Mesenteric fat pad (tissue), 1 donor: ENCODE measurements around the gene PRAME. TPM values are rescaled to one million over a fixed set of nuclear protein-coding genes. Genes with fewer than 3 reads are reported as not detected.

ENCODE experiments used
- DNase-seq: peaks from one replicate; pipeline ENCODE4 v3.0.0-alpha.2; 2020; ENCODE audit warnings: low spot score
- total RNA-seq: library from RNA; stranded (reverse); fragmentation: NEBNext Ultra II Directional; extraction: Animal tissue kit (Norgen Biotek cat#: 25700); gene quantifications from one replicate; pipeline ENCODE4 v1.2.1, GENCODE V29; 2021
- donor health status: DM: yes; HTN: yes; CAD: no.

PRAME gene
- total RNA-seq, 1 donor from 2014 or later: not detected

- no peak for DNase-seq
Measured at GRCh38 chr22:22553141-22553540, 5.9 kb downstream of the PRAME start.

- no peak for DNase-seq
Measured at GRCh38 chr22:22552630-22553029, 6.4 kb downstream of the PRAME start.

GRCh38 chr22:22550789-22551434 lies 8.2 kb downstream of the PRAME start:
- no peak for DNase-seq

- no peak for DNase-seq
Measured at GRCh38 chr22:22548910-22549309, 10.2 kb downstream of the PRAME start.

GRCh38 chr22:22548317-22548716 lies 10.7 kb downstream of the PRAME start:
- DNase-seq: no peak

- no peak for DNase-seq
Measured at GRCh38 chr22:22547692-22548300, 11.3 kb downstream of the PRAME start.

- no peak for DNase-seq
Measured at GRCh38 chr22:22547226-22547625, 11.8 kb downstream of the PRAME start.

GRCh38 chr22:22546490-22546889 lies 12.6 kb downstream of the PRAME start:
- DNase-seq: no peak

GRCh38 chr22:22545084-22545483 lies 14.0 kb downstream of the PRAME start:
- no peak for DNase-seq

GRCh38 chr22:22538226-22538989 lies 20.7 kb downstream of the PRAME start:
- no peak for DNase-seq

- no peak for DNase-seq
Measured at GRCh38 chr22:22536916-22537315, 22.1 kb downstream of the PRAME start.

- DNase-seq: no peak
Measured at GRCh38 chr22:22536515-22536914, 22.6 kb downstream of the PRAME start.

- no peak for DNase-seq
Measured at GRCh38 chr22:22535662-22536061, 23.4 kb downstream of the PRAME start.

GRCh38 chr22:22534604-22535415 lies 24.3 kb downstream of the PRAME start:
- no peak for DNase-seq

- DNase-seq: no peak
Measured at GRCh38 chr22:22533863-22534262, 25.2 kb downstream of the PRAME start.

- no peak for DNase-seq
Measured at GRCh38 chr22:22533417-22533816, 25.6 kb downstream of the PRAME start.

- DNase-seq: peak; percentile 9
Measured at GRCh38 chr22:22532547-22533071, 26.5 kb downstream of the PRAME start.

GRCh38 chr22:22531770-22532546 lies 27.1 kb downstream of the PRAME start:
- DNase-seq: no peak

- DNase-seq: no peak
Measured at GRCh38 chr22:22528780-22529179, 30.3 kb downstream of the PRAME start.

- DNase-seq: no peak
Measured at GRCh38 chr22:22527312-22527711, 31.8 kb downstream of the PRAME start.
